Natural killer cell (primary cell): ENCODE data around the gene PDE2A. TPM values are rescaled to one million over a fixed set of nuclear protein-coding genes. Genes with fewer than 3 reads are reported as not detected.

ENCODE experiments used
- ATAC-seq, 3 donors: fragments of 150-1000 bp in 2 of 3; fragments of 200-7000 bp in 1 of 3; cut with Tn5 transposase; 1 replicate in 1 of 3; 2 replicates in 2 of 3; pipeline ENCODE4 v1.10.0; 2021; ENCODE audit warnings: mild to moderate bottlenecking in 2 of 3, moderate library complexity in 2 of 3
- DNase-seq, 2 donors: peaks; one replicate each; pipeline versions ENCODE4 v3.0.0 to v3.0.0-alpha.2; 2013 to 2021; ENCODE audit warnings: mixed read lengths in 1 of 2
- H3K27ac ChIP-seq: one replicate; pipeline ENCODE4 v1.5.1; 2013; ENCODE audit warnings: mild to moderate bottlenecking, low read length
- H3K27me3 ChIP-seq: one replicate; pipeline ENCODE4 v1.6.1; 2013; ENCODE audit warnings: low read length; ENCODE audit not compliant: control insufficient read depth, insufficient read depth
- H3K36me3 ChIP-seq: one replicate; pipeline ENCODE4 v1.6.1; 2013; ENCODE audit warnings: low read length; ENCODE audit not compliant: control insufficient read depth, insufficient read depth
- H3K4me1 ChIP-seq: one replicate; pipeline ENCODE4 v1.6.1; 2013; ENCODE audit warnings: low read length; ENCODE audit not compliant: control insufficient read depth, insufficient read depth
- H3K4me3 ChIP-seq: one replicate; pipeline ENCODE4 v1.5.1; 2013; ENCODE audit warnings: low read length
- H3K9me3 ChIP-seq: one replicate; pipeline ENCODE4 v1.6.1; 2013; ENCODE audit warnings: low read length; ENCODE audit not compliant: control insufficient read depth, insufficient read depth
- H3K27ac Mint-ChIP-seq, 2 donors: one replicate each; pipeline ENCODE4 v1.8.0; 2022; ENCODE audit warnings: mild to moderate bottlenecking in 2 of 2, mixed read lengths in 2 of 2, moderate library complexity in 1 of 2
- H3K27me3 Mint-ChIP-seq, 2 donors: one replicate each; pipeline ENCODE4 v1.8.0; 2022; ENCODE audit warnings: low read depth in 2 of 2, mixed read lengths in 2 of 2
- H3K36me3 Mint-ChIP-seq: one replicate; pipeline ENCODE4 v1.8.0; 2022; ENCODE audit warnings: mixed read lengths
- H3K4me1 Mint-ChIP-seq, 2 donors: one replicate each; pipeline ENCODE4 v1.8.0; 2022; ENCODE audit warnings: mixed read lengths in 2 of 2
- H3K4me3 Mint-ChIP-seq: one replicate; pipeline ENCODE4 v1.8.0; 2022; ENCODE audit warnings: mild to moderate bottlenecking, moderate library complexity, mixed read lengths
- H3K9me3 Mint-ChIP-seq, 2 donors: one replicate each; pipeline ENCODE4 v1.8.0; 2022; ENCODE audit warnings: mixed read lengths in 2 of 2
- WGBS: methylation state at CpG from one replicate; pipeline ENCODE4 v1.1.7; 2013; ENCODE audit warnings: missing lambda C conversion rate; ENCODE audit not compliant: insufficient coverage; 5-methylcytosine and 5-hydroxymethylcytosine counted together
- intact Hi-C: fragments of 100-400 bp; cut with micrococcal nuclease; formaldehyde crosslinking; loops from one replicate; pipeline ENCODE4 v1.14.2; 2022
- total RNA-seq, 4 donors: library from RNA; stranded (reverse); fragments of 120-200 nt in 1 of 4; gene quantifications; one replicate each; pipeline versions ENCODE4 v1.2.3 to v1.2.4, GENCODE V29; 2013 to 2022
- TF ChIP-seq, protein P1 (sequence below): fragments of 200-600 bp; IDR thresholded peaks from one replicate; pipeline ENCODE4 v1.8.0; 2022; ENCODE audit warnings: antibody characterized with exemption

The PDE2A gene
- total RNA-seq, 3 donors from 2014 or later (not counting 1 experiment from before 2014, with no cell fraction given): 8.7 to 11.9 (median 9.0) TPM

DNA sequence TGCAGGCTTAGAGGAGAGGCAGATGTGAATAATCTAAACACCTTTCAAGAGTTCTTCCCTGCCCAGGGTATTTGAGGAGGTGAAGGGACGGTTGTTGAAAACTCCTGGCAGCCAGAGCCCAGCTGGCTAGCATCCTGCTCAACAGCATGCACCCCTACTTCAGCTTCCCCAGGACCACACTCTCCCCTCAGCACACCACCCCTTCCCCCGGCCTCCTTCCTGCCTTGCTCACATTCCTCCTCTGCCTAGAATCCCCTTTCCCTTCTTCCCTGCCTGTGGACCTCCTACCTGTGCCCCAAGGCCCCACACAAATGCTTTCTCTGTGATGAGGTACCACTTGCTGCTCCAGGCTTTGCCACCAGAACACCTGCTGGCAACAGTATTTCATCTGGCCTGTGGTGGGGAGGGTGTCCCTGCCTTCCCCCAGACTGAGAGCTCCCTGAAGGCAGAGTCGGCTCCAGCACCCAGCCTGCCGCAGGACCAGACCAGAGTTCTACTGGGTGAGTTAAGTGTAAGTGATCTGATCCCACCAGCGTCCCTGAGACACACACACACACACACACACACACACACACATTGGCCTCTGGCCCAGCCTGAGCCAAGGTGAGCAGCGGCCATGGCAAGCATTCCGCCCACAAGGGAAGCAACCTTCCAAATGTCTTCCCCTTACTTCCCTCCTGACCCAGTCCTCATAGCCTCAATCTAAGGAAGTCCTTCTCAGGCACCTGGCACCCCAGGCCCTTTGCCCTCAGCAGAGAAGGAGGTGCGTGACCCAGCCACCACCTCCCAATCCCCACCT lies 79.5 kb downstream of the PDE2A start:
- Mint-ChIP-seq H3K4me1 (peaks cover 15 to 27% of the 10 kb centered on the region in 2 donors), H3K4me3 (no peak overlapping the region), H3K27ac (no peak overlapping the region), H3K27me3 (peaks cover 22 to 37% of the 10 kb centered on the region in 2 donors), H3K9me3 (no peaks in the 10 kb centered on the region), H3K36me3 (no peaks in the 10 kb centered on the region)
- ATAC-seq (no peak), DNase-seq (no peak)
- Histone ChIP-seq H3K4me1 (peaks cover 19% of the 10 kb centered on the region), H3K9me3 (no peaks in the 10 kb centered on the region), H3K4me3 (no peak overlapping the region), H3K27me3 (peaks cover 15% of the 10 kb centered on the region), H3K27ac (no peak overlapping the region), H3K36me3 (no peaks in the 10 kb centered on the region)
- TF ChIP-seq, protein P1, sequence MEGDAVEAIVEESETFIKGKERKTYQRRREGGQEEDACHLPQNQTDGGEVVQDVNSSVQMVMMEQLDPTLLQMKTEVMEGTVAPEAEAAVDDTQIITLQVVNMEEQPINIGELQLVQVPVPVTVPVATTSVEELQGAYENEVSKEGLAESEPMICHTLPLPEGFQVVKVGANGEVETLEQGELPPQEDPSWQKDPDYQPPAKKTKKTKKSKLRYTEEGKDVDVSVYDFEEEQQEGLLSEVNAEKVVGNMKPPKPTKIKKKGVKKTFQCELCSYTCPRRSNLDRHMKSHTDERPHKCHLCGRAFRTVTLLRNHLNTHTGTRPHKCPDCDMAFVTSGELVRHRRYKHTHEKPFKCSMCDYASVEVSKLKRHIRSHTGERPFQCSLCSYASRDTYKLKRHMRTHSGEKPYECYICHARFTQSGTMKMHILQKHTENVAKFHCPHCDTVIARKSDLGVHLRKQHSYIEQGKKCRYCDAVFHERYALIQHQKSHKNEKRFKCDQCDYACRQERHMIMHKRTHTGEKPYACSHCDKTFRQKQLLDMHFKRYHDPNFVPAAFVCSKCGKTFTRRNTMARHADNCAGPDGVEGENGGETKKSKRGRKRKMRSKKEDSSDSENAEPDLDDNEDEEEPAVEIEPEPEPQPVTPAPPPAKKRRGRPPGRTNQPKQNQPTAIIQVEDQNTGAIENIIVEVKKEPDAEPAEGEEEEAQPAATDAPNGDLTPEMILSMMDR: no peak
- WGBS: 87% methylated on average over 6 of the region's 8 CpGs
- intact Hi-C loops: no loop called here

DNA sequence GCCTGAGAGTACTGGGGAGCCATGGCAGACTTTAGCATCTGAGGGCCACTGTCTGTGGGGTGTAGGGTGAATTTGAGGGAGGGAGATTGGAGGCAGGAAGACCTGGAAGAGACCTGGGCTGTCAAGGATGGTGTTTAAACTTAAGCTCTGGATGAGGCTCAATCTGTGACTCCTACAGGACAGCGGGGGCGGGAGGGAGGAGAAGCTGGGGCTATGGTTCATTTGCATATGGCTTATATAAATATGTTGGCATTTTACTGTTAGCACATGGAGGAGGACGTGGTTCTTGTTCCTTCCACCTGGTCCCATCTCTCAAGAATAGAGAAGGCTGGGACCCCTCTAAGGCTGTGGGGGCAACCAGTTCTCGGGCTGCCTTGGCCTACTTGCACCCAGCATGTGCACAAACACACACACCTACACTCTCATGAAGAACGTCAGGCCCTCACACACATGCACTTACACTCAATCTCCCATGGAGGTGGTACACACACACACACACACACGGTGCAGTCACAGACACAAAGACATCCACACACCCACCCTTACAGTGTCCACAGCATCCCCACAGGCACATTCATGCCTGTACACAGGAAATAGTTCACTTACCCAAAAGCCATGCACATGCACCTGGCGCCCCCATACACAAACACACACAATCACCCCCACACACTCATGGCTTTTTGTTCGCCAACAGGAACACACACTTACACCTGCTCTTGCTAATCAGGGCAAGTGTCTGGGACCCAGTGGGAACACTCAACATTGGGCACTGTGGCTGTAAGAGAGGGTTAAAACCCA lies 81.3 kb downstream of the PDE2A start:
- Mint-ChIP-seq H3K27me3 (peaks cover 40 to 44% of the 10 kb centered on the region in 2 donors), H3K36me3 (no peaks in the 10 kb centered on the region), H3K27ac (no peak overlapping the region), H3K4me3 (no peak overlapping the region), H3K4me1 (peaks cover 22 to 32% of the 10 kb centered on the region in 2 donors), H3K9me3 (no peaks in the 10 kb centered on the region)
- 82% methylated on average over 8 of the region's 8 CpGs for WGBS
- peaks cover 23% of the 10 kb centered on the region for H3K4me1 ChIP-seq
- TF ChIP-seq, protein P1: no peak
- H3K36me3 ChIP-seq: no peaks in the 10 kb centered on the region
- intact Hi-C loops: no loop called here
- H3K4me3 ChIP-seq: no peak overlapping the region
- peaks cover 28% of the 10 kb centered on the region for H3K27me3 ChIP-seq
- ATAC-seq (no peak), DNase-seq (no peak)
- H3K27ac ChIP-seq: no peak overlapping the region
- H3K9me3 ChIP-seq: no peaks in the 10 kb centered on the region

DNA sequence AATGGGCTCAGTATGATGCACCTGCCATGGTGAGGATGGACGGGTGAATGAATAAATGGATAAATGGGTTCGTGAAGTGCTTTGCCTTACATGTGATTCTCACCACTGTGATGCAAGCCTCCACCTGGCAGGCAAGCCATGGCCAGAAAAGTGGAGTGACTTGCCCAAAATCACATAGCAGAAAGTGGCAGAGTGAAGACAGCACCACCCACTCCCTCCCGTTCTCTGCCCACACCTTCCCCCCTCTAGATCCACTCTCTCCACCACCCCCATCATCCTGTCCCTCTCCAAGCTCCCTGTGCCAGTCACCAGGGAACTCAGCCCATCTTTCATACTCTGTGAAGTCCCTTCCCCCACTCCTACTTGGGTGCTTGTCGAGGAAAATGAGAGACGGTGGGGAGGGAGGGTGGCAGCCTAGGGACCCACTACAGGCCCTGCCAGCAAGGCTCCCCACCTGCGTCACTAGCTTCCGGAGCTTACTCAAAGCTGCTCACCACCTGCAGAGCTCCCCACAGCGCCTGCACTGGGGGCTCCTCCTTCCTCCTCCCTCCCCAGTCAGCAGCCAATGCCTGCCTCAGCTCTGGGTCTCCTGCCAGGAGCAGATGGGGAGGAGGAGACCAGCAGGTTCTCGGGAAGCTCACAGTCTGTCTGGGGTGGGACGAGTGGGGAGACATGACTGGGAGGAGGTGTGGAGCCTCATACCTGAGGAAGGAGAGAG lies 82.3 kb downstream of the PDE2A start:
- Histone ChIP-seq H3K9me3 (no peaks in the 10 kb centered on the region), H3K36me3 (no peaks in the 10 kb centered on the region), H3K27me3 (peaks cover 28% of the 10 kb centered on the region), H3K4me3 (no peak overlapping the region), H3K27ac (no peak overlapping the region), H3K4me1 (peaks cover 23% of the 10 kb centered on the region)
- peak in 2 of 3 donors; percentile 62 to 68 for ATAC-seq
- TF ChIP-seq, protein P1: no peak
- intact Hi-C loops: no loop called here
- Mint-ChIP-seq H3K36me3 (no peaks in the 10 kb centered on the region), H3K4me3 (peak overlapping the region; percentile 77), H3K9me3 (no peaks in the 10 kb centered on the region), H3K4me1 (peaks cover 25 to 42% of the 10 kb centered on the region in 2 donors), H3K27ac (no peak overlapping the region), H3K27me3 (peaks cover 50 to 52% of the 10 kb centered on the region in 2 donors)
- WGBS: 45% methylated on average over 10 of the region's 10 CpGs
- DNase-seq: peak in 1 of 2 donors; percentile 75
